HepG2 (cell line): ENCODE measurements around the gene HDLBP. TPM values are rescaled to one million over a fixed set of nuclear protein-coding genes. Genes with fewer than 3 reads are reported as not detected.

Experiments
- ELF1 ChIP-seq: sonication (generic); formaldehyde crosslinking; IDR thresholded peaks from 2 replicates; pipeline ENCODE4 v1.4.0; 2020; ENCODE audit warnings: missing genetic modification reagents
- ELF3 ChIP-seq: IDR thresholded peaks from 2 replicates; pipeline ENCODE4 v1.6.1; 2016; ENCODE audit warnings: missing genetic modification reagents, missing compliant biosample characterization
- GTF2F1 ChIP-seq: fragments of 150-350 bp; IDR thresholded peaks from 2 replicates; pipeline ENCODE4 v1.6.1; 2014; ENCODE audit warnings: low read length
- HOXA7 ChIP-seq: sonication (generic); formaldehyde crosslinking; IDR thresholded peaks from 2 replicates; pipeline ENCODE4 v1.8.1; 2022; ENCODE audit warnings: mild to moderate bottlenecking, missing genetic modification reagents, moderate library complexity
- KDM6A ChIP-seq: IDR thresholded peaks from 2 replicates; pipeline ENCODE4 v1.6.1; 2016; ENCODE audit warnings: low read depth
- KLF9 ChIP-seq: IDR thresholded peaks from 2 replicates; pipeline ENCODE4 v1.6.1; 2016; ENCODE audit warnings: low read depth
- NPAS2 ChIP-seq: sonication (generic); formaldehyde crosslinking; IDR thresholded peaks from 2 replicates; pipeline ENCODE4 v1.8.0; 2022; ENCODE audit warnings: mild to moderate bottlenecking, missing genetic modification reagents, borderline replicate concordance
- PPARG ChIP-seq: conservative IDR thresholded peaks from 2 replicates; pipeline ENCODE4 v1.6.1; 2016; ENCODE audit warnings: missing biosample characterization, missing genetic modification reagents
- REPIN1 ChIP-seq: sonication (generic); formaldehyde crosslinking; IDR thresholded peaks from 2 replicates; pipeline ENCODE4 v1.8.0; 2022; ENCODE audit warnings: missing genetic modification reagents, low read depth, mild to moderate bottlenecking, borderline replicate concordance
- SNAPC2 ChIP-seq: sonication (generic); formaldehyde crosslinking; IDR thresholded peaks from 2 replicates; pipeline ENCODE4 v1.8.1; 2022; ENCODE audit warnings: mild to moderate bottlenecking, missing genetic modification reagents
- SP5 ChIP-seq: IDR thresholded peaks from 2 replicates; pipeline ENCODE4 v1.6.1; 2016; ENCODE audit warnings: low read depth, borderline replicate concordance
- TBX3 ChIP-seq: fragments of 450-650 bp; IDR thresholded peaks from 2 replicates; pipeline ENCODE4 v1.6.1; 2017; ENCODE audit warnings: antibody characterized with exemption, mild to moderate bottlenecking, inconsistent platforms, borderline replicate concordance
- ZBTB7A ChIP-seq: sonication (generic); formaldehyde crosslinking; IDR thresholded peaks from 2 replicates; pipeline ENCODE4 v1.8.0; 2022; ENCODE audit warnings: mild to moderate bottlenecking, missing genetic modification reagents
- ZNF230 ChIP-seq: sonication (generic); formaldehyde crosslinking; IDR thresholded peaks from 2 replicates; pipeline ENCODE4 v1.4.0; 2020; ENCODE audit warnings: mild to moderate bottlenecking, missing genetic modification reagents
- ZNF317 ChIP-seq: sonication (generic); formaldehyde crosslinking; IDR thresholded peaks from 2 replicates; pipeline ENCODE4 v1.5.0; 2020; ENCODE audit warnings: mild to moderate bottlenecking, missing genetic modification reagents
- ZNF839 ChIP-seq: sonication (generic); formaldehyde crosslinking; IDR thresholded peaks from 2 replicates; pipeline ENCODE4 v1.4.0; 2020; ENCODE audit warnings: missing genetic modification reagents, mild to moderate bottlenecking, borderline replicate concordance
- polyA plus RNA-seq, 8 experiments: library from polyadenylated mRNA; depleted of rRNA in 3 of 8; stranded (reverse) in 7 of 8; unstranded in 1 of 8; fragments of >200 nt; fragmentation: Illumina TruSeq in 4 of 8; extraction: Trizol in 4 of 8; gene quantifications; 2 replicates each; pipeline versions ENCODE4 v1.2.1 to v1.2.3, GENCODE V29; 2011 to 2016; ENCODE audit warnings: low read depth in 4 of 8, missing spikeins in 1 of 8, mixed read lengths in 1 of 8; ENCODE audit not compliant: insufficient read depth in 1 of 8
- total RNA-seq, 5 experiments: library from RNA; depleted of rRNA; stranded (reverse); fragments of >200 nt; fragmentation: Illumina TruSeq; extraction: Trizol; gene quantifications; 2 replicates each; pipeline ENCODE4 v1.2.3, GENCODE V29; 2016; ENCODE audit warnings: low read depth in 1 of 5
- TF ChIP-seq, protein P1 (sequence below): sonication (generic); formaldehyde crosslinking; IDR thresholded peaks from 2 replicates; pipeline ENCODE4 v1.5.1; 2020; ENCODE audit warnings: mild to moderate bottlenecking, moderate library complexity, missing genetic modification reagents
- TF ChIP-seq, protein P2 (sequence below): sonication (generic); formaldehyde crosslinking; IDR thresholded peaks from 2 replicates; pipeline ENCODE4 v1.4.0; 2020; ENCODE audit warnings: missing genetic modification reagents, low read depth, mild to moderate bottlenecking, borderline replicate concordance
- TF ChIP-seq, protein P3 (sequence below): sonication (generic); formaldehyde crosslinking; conservative IDR thresholded peaks from 2 replicates; pipeline ENCODE4 v1.4.0; 2020; ENCODE audit warnings: mild to moderate bottlenecking, missing genetic modification reagents, moderate library complexity
- TF ChIP-seq, protein P4 (sequence below): IDR thresholded peaks from 2 replicates; pipeline ENCODE4 v1.6.1; 2016; ENCODE audit warnings: missing biosample characterization, missing genetic modification reagents, low read depth
- TF ChIP-seq, protein P5 (sequence below): IDR thresholded peaks from 2 replicates; pipeline ENCODE4 v1.6.1; 2018; ENCODE audit warnings: missing genetic modification reagents, mild to moderate bottlenecking, missing compliant biosample characterization

The HDLBP gene
- total and polyA plus RNA-seq, 2 of the 13 experiments (the other 11 are each of a cell fraction or from before 2014, with no cell fraction given): 464 to 707 TPM

DNA sequence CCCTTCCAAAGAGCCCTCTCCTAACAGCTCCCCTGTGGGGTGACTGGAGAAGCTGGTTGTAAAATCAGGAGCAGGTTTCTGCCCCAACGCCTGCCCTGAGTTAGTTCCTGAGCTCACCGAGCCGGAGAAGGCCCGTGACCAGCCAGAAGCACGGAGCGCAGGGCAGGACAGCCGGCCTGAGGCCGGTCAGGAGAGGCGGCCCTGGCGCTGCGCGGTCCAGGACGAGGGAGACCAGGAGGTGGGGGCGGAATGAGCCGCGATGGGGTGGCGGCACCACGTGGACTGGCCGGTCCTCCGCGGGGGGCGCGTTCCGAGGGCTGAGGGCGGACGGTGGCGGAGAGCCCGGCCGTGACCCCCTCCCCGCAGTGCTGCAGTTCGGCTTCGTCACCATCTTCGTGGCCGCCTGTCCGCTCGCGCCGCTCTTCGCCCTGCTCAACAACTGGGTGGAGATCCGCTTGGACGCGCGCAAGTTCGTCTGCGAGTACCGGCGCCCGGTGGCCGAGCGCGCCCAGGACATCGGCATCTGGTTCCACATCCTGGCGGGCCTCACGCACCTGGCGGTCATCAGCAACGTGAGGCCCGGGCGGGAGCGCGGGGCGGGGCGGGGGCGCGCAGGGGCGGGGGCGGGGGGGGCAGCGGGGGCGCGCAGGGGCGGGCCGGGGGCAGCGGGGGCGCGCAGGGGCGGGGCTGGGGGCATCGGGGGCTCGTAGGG lies 98.0 kb downstream of the HDLBP start (continued):
- TF ChIP-seq, protein P1, sequence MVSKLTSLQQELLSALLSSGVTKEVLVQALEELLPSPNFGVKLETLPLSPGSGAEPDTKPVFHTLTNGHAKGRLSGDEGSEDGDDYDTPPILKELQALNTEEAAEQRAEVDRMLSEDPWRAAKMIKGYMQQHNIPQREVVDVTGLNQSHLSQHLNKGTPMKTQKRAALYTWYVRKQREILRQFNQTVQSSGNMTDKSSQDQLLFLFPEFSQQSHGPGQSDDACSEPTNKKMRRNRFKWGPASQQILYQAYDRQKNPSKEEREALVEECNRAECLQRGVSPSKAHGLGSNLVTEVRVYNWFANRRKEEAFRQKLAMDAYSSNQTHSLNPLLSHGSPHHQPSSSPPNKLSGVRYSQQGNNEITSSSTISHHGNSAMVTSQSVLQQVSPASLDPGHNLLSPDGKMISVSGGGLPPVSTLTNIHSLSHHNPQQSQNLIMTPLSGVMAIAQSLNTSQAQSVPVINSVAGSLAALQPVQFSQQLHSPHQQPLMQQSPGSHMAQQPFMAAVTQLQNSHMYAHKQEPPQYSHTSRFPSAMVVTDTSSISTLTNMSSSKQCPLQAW (CRISPR knock-in tag): peak; percentile 23; the same call in 1 of the 2 replicates
- 0 out of 2 replicates have a peak, but pooled peaks have one; percentile 70 for TF ChIP-seq ZNF317 (CRISPR knock-in tag)
- no peak for TF ChIP-seq SP5
- TF ChIP-seq TBX3: no peak
- TF ChIP-seq, protein P2, sequence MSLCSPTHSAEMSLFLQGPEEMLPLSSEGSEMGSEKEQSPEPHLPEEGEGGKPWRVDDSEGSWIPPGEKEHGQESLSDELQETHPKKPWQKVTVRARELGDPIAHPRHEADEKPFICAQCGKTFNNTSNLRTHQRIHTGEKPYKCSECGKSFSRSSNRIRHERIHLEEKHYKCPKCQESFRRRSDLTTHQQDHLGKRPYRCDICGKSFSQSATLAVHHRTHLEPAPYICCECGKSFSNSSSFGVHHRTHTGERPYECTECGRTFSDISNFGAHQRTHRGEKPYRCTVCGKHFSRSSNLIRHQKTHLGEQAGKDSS (CRISPR knock-in tag): peak; percentile 50; the same call in 1 of the 2 replicates
- TF ChIP-seq NPAS2 (CRISPR knock-in tag): no peak
- TF ChIP-seq, protein P3, sequence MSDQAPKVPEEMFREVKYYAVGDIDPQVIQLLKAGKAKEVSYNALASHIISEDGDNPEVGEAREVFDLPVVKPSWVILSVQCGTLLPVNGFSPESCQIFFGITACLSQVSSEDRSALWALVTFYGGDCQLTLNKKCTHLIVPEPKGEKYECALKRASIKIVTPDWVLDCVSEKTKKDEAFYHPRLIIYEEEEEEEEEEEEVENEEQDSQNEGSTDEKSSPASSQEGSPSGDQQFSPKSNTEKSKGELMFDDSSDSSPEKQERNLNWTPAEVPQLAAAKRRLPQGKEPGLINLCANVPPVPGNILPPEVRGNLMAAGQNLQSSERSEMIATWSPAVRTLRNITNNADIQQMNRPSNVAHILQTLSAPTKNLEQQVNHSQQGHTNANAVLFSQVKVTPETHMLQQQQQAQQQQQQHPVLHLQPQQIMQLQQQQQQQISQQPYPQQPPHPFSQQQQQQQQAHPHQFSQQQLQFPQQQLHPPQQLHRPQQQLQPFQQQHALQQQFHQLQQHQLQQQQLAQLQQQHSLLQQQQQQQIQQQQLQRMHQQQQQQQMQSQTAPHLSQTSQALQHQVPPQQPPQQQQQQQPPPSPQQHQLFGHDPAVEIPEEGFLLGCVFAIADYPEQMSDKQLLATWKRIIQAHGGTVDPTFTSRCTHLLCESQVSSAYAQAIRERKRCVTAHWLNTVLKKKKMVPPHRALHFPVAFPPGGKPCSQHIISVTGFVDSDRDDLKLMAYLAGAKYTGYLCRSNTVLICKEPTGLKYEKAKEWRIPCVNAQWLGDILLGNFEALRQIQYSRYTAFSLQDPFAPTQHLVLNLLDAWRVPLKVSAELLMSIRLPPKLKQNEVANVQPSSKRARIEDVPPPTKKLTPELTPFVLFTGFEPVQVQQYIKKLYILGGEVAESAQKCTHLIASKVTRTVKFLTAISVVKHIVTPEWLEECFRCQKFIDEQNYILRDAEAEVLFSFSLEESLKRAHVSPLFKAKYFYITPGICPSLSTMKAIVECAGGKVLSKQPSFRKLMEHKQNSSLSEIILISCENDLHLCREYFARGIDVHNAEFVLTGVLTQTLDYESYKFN: peak; percentile 51; the same call in 1 of the 2 replicates
- TF ChIP-seq REPIN1 (CRISPR knock-in tag): peak; percentile 39
- no peak for TF ChIP-seq KDM6A (CRISPR knock-in tag)
- 0 out of 2 replicates have a peak, but pooled peaks have one; percentile 51 for TF ChIP-seq ZNF230 (CRISPR knock-in tag)
- TF ChIP-seq HOXA7 (CRISPR knock-in tag): 0 out of 2 replicates have a peak, but pooled peaks have one; percentile 52
- TF ChIP-seq PPARG: no peak
- no peak; the same call in none of the 2 replicates for TF ChIP-seq ELF3 (CRISPR knock-in tag)
- peak; percentile 69; the same call in 1 of the 2 replicates for TF ChIP-seq SNAPC2 (CRISPR knock-in tag)
- TF ChIP-seq GTF2F1: no peak
- peak; percentile 81 for TF ChIP-seq ZBTB7A
- TF ChIP-seq, protein P4, sequence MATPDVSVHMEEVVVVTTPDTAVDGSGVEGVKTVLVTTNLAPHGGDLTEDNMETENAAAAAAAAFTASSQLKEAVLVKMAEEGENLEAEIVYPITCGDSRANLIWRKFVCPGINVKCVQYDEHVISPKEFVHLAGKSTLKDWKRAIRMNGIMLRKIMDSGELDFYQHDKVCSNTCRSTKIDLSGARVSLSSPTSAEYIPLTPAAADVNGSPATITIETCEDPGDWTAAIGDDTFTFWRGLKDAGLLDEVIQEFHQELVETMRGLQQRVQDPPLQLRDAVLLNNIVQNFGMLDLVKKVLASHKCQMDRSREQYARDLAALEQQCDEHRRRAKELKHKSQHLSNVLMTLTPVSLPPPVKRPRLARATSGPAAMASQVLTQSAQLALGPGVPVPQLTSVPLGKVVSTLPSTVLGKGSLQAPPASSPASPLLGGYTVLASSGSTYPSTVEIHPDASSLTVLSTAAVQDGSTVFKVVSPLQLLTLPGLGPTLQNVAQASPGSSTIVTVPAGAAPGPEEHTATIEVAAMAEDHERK (CRISPR knock-in tag): 0 out of 2 replicates have a peak, but pooled peaks have one; percentile 23
- TF ChIP-seq, protein P5, sequence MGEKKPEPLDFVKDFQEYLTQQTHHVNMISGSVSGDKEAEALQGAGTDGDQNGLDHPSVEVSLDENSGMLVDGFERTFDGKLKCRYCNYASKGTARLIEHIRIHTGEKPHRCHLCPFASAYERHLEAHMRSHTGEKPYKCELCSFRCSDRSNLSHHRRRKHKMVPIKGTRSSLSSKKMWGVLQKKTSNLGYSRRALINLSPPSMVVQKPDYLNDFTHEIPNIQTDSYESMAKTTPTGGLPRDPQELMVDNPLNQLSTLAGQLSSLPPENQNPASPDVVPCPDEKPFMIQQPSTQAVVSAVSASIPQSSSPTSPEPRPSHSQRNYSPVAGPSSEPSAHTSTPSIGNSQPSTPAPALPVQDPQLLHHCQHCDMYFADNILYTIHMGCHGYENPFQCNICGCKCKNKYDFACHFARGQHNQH (CRISPR knock-in tag): peak; percentile 73
- TF ChIP-seq ELF1 (CRISPR knock-in tag): no peak
- TF ChIP-seq ZNF839 (CRISPR knock-in tag): no peak
- TF ChIP-seq KLF9: no peak; the same call in 1 of the 2 replicates
